ENCODE results near the gene LRRC9.
"Not testable (repeated sequence)": the region's sequence is repeated elsewhere in the genome, so short reads cannot be mapped to it uniquely, and the experiment has no call there.

The LRRC9 gene

GRCh38 chr14:60064491-60065072 lies 144.6 kb downstream of the LRRC9 start:
- no peak for DNase-seq (ENCODE audit: low read depth in 2 of 2)

DNA sequence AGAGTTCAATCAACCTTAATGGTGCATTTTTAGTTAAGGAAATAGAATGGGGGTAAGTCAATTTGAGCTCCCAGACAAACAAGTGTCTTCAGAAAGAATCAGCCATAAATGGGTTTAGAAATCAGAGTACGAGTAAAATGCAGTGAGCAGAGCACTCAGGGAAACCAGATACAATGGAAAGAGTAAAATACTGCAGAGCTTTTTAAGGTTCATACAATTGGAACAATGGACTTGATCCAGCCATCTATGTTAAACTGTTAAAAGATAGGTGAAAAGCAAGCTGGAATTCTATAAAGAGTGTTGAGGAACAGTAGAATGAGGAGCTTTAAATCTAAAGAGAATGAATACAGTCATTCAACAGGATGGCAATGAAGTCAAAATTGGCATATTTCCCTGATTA lies 147.9 kb downstream of the LRRC9 start:
- DNase-seq (ENCODE audit: low read depth in 2 of 2): no peak

- DNase-seq (ENCODE audit: low read depth in 2 of 2): no peak
Measured at GRCh38 chr14:60079723-60080122, 159.8 kb downstream of the LRRC9 start.

DNA sequence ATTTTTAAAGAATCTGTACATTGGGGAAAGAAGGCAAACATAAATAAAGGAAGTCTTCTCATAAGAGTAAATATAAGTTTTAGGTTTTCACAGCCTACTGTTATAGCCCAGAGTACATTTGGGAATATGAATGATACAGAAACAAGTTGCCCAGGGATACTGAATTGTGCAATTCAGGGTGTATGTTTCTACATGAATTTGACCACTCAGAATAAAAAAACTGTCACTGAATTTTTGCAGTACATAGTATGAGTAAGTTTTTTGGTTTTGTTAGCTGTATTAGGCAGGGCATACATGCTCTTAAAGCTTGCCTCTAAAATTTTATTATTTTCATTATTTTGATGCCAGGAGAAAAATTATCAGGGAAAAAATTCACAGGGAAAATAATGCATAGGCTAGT lies 165.1 kb downstream of the LRRC9 start:
- no peak for DNase-seq (ENCODE audit: low read depth in 2 of 2)

DNA sequence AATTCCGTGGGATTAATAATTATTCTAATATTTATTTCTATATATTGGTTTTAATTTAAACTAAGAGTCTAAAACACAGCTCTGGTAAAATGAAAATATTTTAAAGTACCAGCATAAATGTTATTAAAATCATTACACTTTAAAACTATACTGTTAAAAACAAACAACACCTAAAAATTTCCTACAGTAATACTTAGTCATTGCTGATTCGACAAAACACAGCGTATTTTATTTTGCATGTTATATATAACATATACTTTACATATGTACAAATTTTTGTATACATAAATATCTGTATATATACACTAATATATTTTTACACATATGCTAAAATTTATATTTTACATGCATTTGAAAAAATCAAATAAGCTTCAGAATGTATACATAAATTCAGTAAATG lies 165.7 kb downstream of the LRRC9 start:
- no peak for DNase-seq (ENCODE audit: low read depth in 2 of 2)

DNA sequence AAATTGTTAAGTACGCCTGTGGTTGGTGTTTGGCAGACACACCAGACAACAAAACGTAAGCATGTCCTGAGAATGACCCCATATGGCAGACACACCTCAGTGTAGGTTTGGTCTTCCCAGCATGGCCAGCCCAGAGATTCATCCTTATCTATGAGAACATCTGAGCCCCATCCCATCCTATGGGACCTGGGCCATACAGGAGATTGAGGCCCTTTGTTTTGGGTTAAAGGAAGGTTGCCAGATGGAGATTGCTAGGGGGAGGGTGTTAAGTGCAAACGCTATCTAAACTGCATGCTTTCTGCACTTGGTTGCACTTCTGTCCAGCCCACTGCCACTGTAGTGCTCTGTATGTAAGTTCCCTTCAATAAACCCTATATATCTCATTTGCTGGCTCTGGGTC lies 167.7 kb downstream of the LRRC9 start:
- no peak for DNase-seq (ENCODE audit: low read depth in 2 of 2)

DNA sequence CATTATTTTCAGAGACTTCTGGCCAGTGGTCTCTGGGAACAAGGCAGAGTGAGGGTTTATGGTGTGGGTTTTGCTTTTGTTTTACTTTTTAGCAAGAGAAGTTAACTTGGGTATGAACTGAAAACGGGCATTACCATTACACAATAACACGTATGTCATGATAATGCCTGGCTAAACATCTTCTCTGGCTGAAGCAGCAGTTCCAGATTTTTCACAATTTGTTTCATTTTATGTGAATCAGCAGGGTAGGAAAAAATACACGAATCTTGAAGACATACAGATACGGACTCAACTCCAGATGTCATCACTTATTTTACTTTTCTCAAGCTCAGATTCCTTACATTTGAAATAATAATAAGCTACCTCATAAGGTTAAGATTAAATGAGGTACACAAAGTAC lies 169.3 kb downstream of the LRRC9 start:
- DNase-seq (ENCODE audit: low read depth in 2 of 2): no peak

GRCh38 chr14:60090864-60091519 lies 171.0 kb downstream of the LRRC9 start:
- DNase-seq (ENCODE audit: low read depth in 2 of 2): no peak

- DNase-seq (ENCODE audit: low read depth in 2 of 2): peak; percentile 91
Measured at GRCh38 chr14:60091550-60092525, 171.9 kb downstream of the LRRC9 start, which contains the start of gene PCNX4. Gene PCNX4, plus strand, starts transcription at chr14:60091923. Its CDS starts 15,716 bp downstream, at chr14:60107639.

- peak in 1 of 2 donors; percentile 2 for DNase-seq (ENCODE audit: low read depth in 2 of 2)
Measured at GRCh38 chr14:60092526-60092920, 172.6 kb downstream of the LRRC9 start.

DNA sequence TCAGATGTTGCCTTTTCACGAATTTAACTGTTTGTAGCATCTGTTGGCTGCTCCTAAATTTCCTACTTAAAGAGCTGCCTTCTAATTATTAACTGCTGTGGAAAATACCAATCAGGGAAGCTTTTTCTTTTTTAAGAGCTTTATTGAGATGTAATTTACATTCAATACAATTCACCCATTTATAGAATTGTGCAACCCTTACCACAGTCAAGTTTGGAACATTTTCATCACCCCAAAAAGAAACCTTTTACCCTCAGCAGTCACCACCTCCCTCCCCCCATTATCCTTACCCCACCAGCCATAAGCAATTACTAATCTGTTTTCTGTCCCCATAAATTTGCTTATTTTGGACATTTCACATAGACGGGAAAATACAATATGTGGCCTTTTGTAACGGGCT lies 173.1 kb downstream of the LRRC9 start:
- DNase-seq (ENCODE audit: low read depth in 2 of 2): no peak

- DNase-seq (ENCODE audit: low read depth in 2 of 2): no peak
Measured at GRCh38 chr14:60093606-60094005, 173.7 kb downstream of the LRRC9 start.

DNA sequence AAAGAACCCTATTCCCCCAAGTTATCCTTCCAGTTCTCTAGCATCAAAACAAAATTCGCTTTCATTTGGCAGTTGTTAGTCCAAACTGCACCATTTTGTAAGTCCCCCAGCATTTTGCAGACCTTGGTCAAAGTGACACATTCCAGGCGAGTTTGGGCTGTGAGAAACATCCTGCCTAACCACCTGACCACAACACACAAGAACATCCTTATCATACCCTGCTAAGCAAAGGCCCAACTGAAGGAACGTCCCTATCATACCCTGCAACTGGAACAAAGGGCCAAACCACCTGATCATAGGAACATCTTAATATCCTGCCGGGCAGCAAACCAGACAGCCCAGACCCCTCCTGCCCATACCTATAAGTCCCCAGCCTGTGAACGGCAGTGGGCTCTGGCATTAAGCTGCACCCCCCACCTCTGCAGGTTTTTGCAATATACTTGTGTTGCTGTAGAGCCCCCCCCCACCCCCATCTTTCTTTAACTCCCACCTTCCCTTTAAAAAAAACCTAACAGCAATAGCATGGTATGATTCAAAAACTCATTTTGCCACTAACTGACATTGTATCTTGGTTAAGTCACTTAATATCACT lies 174.5 kb downstream of the LRRC9 start:
- DNase-seq (ENCODE audit: low read depth in 2 of 2): no peak

DNA sequence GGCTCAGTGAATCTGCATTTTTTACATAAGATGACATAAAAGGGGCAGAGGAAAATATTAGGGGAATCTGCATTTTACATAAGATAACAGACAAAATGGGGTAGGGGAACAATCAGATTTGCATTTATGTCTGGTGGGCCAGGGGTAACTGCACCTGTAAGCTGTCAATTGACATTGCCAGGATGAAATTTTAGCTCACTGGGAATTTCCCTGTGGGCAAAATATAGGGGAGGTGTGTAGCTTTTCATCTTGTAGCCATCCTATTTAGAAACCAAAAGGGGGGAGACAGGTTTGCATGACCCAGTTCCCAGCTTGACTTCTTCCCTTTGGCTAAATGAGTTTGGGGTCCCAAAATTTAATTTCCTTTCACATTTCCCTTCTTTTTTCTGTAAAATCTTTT lies 175.3 kb downstream of the LRRC9 start:
- DNase-seq (ENCODE audit: low read depth in 2 of 2): no peak

- no peak for DNase-seq (ENCODE audit: low read depth in 2 of 2)
Measured at GRCh38 chr14:60095781-60096450, 176.0 kb downstream of the LRRC9 start.

GRCh38 chr14:60097974-60098373 lies 178.0 kb downstream of the LRRC9 start:
- no peak for DNase-seq (ENCODE audit: low read depth in 2 of 2)

DNA sequence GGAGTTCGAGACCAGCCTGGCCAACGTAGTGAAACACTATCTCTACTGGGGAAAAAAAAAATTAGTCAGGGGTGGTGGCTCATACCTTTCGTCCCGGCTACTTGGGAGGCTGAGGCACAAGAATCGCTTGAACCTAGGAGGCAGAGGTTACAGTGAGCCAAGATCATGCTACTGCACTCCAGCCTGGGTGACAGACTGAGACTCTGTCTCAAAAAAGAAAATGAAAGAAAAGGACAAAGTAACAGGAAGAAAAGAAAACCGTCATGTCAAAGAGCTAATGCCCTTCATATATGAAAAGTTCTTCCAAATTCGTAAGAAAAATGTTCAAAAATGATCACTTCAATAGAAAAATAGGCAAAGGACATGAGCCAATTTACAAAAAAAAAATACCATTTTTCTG lies 179.9 kb downstream of the LRRC9 start:
- DNase-seq (ENCODE audit: low read depth in 2 of 2): not testable (repeated sequence)

GRCh38 chr14:60101786-60102185 lies 181.8 kb downstream of the LRRC9 start:
- no peak for DNase-seq (ENCODE audit: low read depth in 2 of 2)

DNA sequence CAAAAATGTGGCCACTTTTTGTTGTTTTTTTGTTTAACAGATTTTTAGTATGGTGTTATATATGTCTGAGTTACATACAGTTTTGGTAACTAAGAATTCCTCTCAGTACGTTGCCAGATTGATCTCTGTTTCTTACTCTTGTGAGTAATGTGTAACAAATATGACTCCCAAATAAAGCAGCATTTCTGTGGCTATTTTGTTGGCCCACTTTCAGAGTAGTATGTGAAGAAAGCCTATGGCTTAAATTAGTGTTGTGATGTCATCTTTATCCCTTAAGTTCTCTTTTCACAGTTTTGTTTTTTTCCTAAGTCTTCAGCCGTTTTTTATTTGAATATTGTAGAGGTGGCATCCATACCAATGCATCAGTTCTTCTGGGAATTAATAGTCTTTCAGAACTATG lies 182.4 kb downstream of the LRRC9 start:
- DNase-seq (ENCODE audit: low read depth in 2 of 2): no peak

GRCh38 chr14:60106339-60106738 lies 186.4 kb downstream of the LRRC9 start:
- no peak for DNase-seq (ENCODE audit: low read depth in 2 of 2)

GRCh38 chr14:60107477-60107876 lies 187.5 kb downstream of the LRRC9 start:
- DNase-seq (ENCODE audit: low read depth in 2 of 2): no peak

- DNase-seq (ENCODE audit: low read depth in 2 of 2): no peak
Measured at GRCh38 chr14:60111732-60112131, 191.8 kb downstream of the LRRC9 start.

All from stimulated activated CD8-positive, alpha-beta memory T cell treated with anti-CD3 and anti-CD28 coated beads, Interleukin-7, amount 100 ng/mL, for 4 hours (primary cell).